PC-9 (cell line): Measurements from ENCODE around the gene SRSF2.

Experiments
- EZH2 ChIP-seq: fragments of 200-600 bp; sonication (generic); IDR thresholded peaks from 2 replicates; pipeline ENCODE4 v1.8.0; 2017; ENCODE audit warnings: antibody characterized with exemption, low read depth
- TF ChIP-seq, protein P1 (sequence below): fragments of 200-600 bp; sonication (generic); conservative IDR thresholded peaks from 2 replicates; pipeline ENCODE4 v1.6.1; 2017; ENCODE audit warnings: mixed run types, antibody characterized with exemption, mild to moderate bottlenecking, moderate library complexity

DNA sequence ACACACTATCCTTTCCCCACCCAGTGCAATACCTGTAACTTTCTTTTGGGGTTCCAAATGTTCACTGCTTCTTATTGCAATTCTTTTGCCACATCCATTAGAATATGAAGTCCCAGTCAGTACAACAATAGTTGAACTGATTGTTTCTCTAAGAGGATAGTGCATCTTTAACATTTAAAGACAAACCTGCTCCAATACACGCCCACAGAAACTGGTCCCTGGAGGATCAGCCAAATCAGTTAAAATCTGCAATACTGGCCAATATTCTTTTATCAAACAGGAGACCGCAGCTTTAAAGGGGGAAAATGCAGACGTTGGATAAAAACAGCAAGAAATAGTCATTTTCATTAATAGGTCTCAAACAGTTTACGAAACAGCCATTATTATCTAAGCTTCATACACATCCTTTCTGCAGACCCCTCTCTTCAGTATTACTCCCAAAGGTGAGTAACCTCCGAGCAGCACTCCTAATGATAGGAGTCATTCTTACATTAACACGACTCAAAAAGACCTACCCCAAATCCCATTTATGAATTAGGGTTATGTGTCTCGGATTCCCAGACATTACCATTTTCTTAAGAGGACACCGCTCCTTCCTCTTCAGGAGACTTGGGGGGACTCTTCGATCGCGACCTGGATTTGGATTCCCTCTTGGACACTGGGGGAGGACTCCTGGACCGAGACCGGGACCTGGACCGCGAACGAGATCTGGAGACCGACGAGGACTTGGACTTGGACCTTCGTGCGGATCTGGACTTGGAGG lies 1.4 kb downstream of the SRSF2 start:
- TF ChIP-seq, protein P1, sequence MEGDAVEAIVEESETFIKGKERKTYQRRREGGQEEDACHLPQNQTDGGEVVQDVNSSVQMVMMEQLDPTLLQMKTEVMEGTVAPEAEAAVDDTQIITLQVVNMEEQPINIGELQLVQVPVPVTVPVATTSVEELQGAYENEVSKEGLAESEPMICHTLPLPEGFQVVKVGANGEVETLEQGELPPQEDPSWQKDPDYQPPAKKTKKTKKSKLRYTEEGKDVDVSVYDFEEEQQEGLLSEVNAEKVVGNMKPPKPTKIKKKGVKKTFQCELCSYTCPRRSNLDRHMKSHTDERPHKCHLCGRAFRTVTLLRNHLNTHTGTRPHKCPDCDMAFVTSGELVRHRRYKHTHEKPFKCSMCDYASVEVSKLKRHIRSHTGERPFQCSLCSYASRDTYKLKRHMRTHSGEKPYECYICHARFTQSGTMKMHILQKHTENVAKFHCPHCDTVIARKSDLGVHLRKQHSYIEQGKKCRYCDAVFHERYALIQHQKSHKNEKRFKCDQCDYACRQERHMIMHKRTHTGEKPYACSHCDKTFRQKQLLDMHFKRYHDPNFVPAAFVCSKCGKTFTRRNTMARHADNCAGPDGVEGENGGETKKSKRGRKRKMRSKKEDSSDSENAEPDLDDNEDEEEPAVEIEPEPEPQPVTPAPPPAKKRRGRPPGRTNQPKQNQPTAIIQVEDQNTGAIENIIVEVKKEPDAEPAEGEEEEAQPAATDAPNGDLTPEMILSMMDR, result no peak
- TF ChIP-seq EZH2, result no peak
